Breast epithelium (tissue), 3 donors: ENCODE measurements around the gene SERPINE3.

ENCODE experiments used
- CTCF ChIP-seq, 3 donors: fragments of 450-650 bp; IDR thresholded peaks; one replicate each; pipeline ENCODE4 v1.5.1; 2016 to 2017; ENCODE audit warnings: antibody characterized with exemption in 3 of 3, mild to moderate bottlenecking in 3 of 3, moderate library complexity in 3 of 3
- POLR2A ChIP-seq: fragments of 450-650 bp; IDR thresholded peaks from one replicate; pipeline ENCODE4 v1.6.1; 2016; ENCODE audit warnings: antibody characterized with exemption, mild to moderate bottlenecking, moderate library complexity
- POLR2AphosphoS5 ChIP-seq, 3 donors: sonication (generic); formaldehyde crosslinking; IDR thresholded peaks; one replicate each; pipeline ENCODE4 v1.6.1; 2017; ENCODE audit warnings: antibody characterized with exemption in 3 of 3

GRCh38 chr13:51332566-51333361 lies 6.7 kb upstream of the SERPINE3 start:
- no peak for TF ChIP-seq CTCF (IDR thresholded peaks at IDR 0.05)
- no peak for TF ChIP-seq POLR2A
- TF ChIP-seq POLR2AphosphoS5 (IDR thresholded peaks at IDR 0.05): no peak
